Loucy (cell line): Measurements from ENCODE around the gene TTC7B.

ENCODE experiments used
- H2AFZ ChIP-seq: fragments of 200-600 bp; sonication (generic); 2 replicates; pipeline ENCODE4 v1.6.0; 2016; ENCODE audit warnings: antibody characterized with exemption, mild to moderate bottlenecking, low read length, moderate library complexity
- H3F3A ChIP-seq: fragments of 200-600 bp; 2 replicates; pipeline ENCODE4 v1.6.0; 2016; ENCODE audit warnings: antibody characterized with exemption, low read depth, mild to moderate bottlenecking
- H3K27me3 ChIP-seq: fragments of 200-600 bp; sonication (generic); 2 replicates; pipeline ENCODE4 v1.6.1; 2014; ENCODE audit warnings: low read length, mild to moderate bottlenecking; ENCODE audit not compliant: insufficient read depth, poor library complexity, severe bottlenecking
- H3K36me3 ChIP-seq: fragments of 200-600 bp; sonication (generic); 2 replicates; pipeline ENCODE4 v1.6.1; 2016; ENCODE audit warnings: low read length; ENCODE audit not compliant: insufficient read depth
- H3K4me1 ChIP-seq: fragments of 200-600 bp; sonication (generic); 2 replicates; pipeline ENCODE4 v1.5.1; 2014; ENCODE audit warnings: low read length, mild to moderate bottlenecking; ENCODE audit not compliant: insufficient read depth, poor library complexity, severe bottlenecking
- H3K4me2 ChIP-seq: fragments of 200-600 bp; sonication (generic); 2 replicates; pipeline ENCODE4 v1.6.0; 2014; ENCODE audit warnings: antibody characterized with exemption, low read length, low read depth, mild to moderate bottlenecking; ENCODE audit not compliant: poor library complexity, severe bottlenecking
- H3K4me3 ChIP-seq: fragments of 200-600 bp; sonication (generic); 2 replicates; pipeline ENCODE4 v1.5.1; 2014; ENCODE audit warnings: low read length, mild to moderate bottlenecking, mixed read lengths; ENCODE audit not compliant: poor library complexity, severe bottlenecking
- H3K79me2 ChIP-seq: fragments of 200-600 bp; sonication (generic); 2 replicates; pipeline ENCODE4 v1.6.1; 2014; ENCODE audit warnings: low read length; ENCODE audit not compliant: insufficient read depth
- H3K9ac ChIP-seq: fragments of 200-600 bp; sonication (generic); 2 replicates; pipeline ENCODE4 v1.6.0; 2014; ENCODE audit warnings: mild to moderate bottlenecking, low read depth, low read length, moderate library complexity; ENCODE audit not compliant: poor library complexity, severe bottlenecking
- H3K9me2 ChIP-seq: fragments of 200-600 bp; sonication (generic); replicated peaks from 2 replicates; pipeline ENCODE4 v1.6.1; 2016; ENCODE audit warnings: low read depth, low read length, mixed read lengths
- H3K9me3 ChIP-seq: fragments of 200-600 bp; sonication (generic); 2 replicates; pipeline ENCODE4 v1.6.1; 2014; ENCODE audit warnings: mild to moderate bottlenecking, antibody characterized with exemption, low read length, low read depth; ENCODE audit not compliant: insufficient read depth
- H4K20me1 ChIP-seq: fragments of 200-600 bp; sonication (generic); 2 replicates; pipeline ENCODE4 v1.6.0; 2014; ENCODE audit warnings: antibody characterized with exemption, low read length, mild to moderate bottlenecking; ENCODE audit not compliant: insufficient read depth, poor library complexity, severe bottlenecking
- EZH2phosphoT487 ChIP-seq: fragments of 200-600 bp; IDR thresholded peaks from 2 replicates; pipeline ENCODE4 v1.6.1; 2018; ENCODE audit warnings: antibody characterized with exemption, mild to moderate bottlenecking, moderate library complexity, borderline replicate concordance
- TF ChIP-seq, protein P1 (sequence below): fragments of 200-600 bp; sonication (generic); conservative IDR thresholded peaks from 2 replicates; pipeline ENCODE4 v1.5.1; 2014; ENCODE audit warnings: mild to moderate bottlenecking, antibody characterized with exemption, low read length

TTC7B gene

DNA sequence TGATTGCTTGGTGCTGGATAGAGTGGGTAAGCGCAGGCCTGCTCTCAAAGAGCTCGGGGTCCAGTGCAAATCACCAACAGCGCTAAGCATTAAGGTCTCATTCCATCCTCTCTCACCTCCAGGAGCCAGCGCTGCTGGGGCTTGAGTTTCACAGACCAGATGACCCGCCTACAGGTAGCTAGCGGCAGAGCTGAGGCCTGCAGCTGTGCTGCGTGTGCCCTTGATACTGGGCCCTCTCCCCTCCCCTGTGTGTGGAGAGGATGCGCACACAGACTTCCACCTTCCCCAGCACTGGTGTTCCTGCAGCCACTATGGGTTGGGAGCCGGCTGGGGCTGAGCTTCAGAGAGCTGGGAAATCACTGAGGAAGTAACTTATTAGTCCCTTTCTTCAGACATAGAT lies 269.5 kb downstream of the TTC7B start:
- no peaks in the 10 kb centered on the region for H3F3A ChIP-seq
- no peaks in the 10 kb centered on the region for H3K27me3 ChIP-seq
- H4K20me1 ChIP-seq, result no peaks in the 10 kb centered on the region
- no peaks in the 10 kb centered on the region for H3K9me2 ChIP-seq
- no peaks in the 10 kb centered on the region for H3K9me3 ChIP-seq
- H3K9ac ChIP-seq, result no peak overlapping the region
- H3K4me3 ChIP-seq, result no peak overlapping the region
- TF ChIP-seq, protein P1, sequence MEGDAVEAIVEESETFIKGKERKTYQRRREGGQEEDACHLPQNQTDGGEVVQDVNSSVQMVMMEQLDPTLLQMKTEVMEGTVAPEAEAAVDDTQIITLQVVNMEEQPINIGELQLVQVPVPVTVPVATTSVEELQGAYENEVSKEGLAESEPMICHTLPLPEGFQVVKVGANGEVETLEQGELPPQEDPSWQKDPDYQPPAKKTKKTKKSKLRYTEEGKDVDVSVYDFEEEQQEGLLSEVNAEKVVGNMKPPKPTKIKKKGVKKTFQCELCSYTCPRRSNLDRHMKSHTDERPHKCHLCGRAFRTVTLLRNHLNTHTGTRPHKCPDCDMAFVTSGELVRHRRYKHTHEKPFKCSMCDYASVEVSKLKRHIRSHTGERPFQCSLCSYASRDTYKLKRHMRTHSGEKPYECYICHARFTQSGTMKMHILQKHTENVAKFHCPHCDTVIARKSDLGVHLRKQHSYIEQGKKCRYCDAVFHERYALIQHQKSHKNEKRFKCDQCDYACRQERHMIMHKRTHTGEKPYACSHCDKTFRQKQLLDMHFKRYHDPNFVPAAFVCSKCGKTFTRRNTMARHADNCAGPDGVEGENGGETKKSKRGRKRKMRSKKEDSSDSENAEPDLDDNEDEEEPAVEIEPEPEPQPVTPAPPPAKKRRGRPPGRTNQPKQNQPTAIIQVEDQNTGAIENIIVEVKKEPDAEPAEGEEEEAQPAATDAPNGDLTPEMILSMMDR, result no peak
- no peak for TF ChIP-seq EZH2phosphoT487
- H3K36me3 ChIP-seq, result no peaks in the 10 kb centered on the region
- no peaks in the 10 kb centered on the region for H3K79me2 ChIP-seq
- no peak overlapping the region for H3K4me2 ChIP-seq
- H2AFZ ChIP-seq, result no peak overlapping the region
- no peaks in the 10 kb centered on the region for H3K4me1 ChIP-seq

DNA sequence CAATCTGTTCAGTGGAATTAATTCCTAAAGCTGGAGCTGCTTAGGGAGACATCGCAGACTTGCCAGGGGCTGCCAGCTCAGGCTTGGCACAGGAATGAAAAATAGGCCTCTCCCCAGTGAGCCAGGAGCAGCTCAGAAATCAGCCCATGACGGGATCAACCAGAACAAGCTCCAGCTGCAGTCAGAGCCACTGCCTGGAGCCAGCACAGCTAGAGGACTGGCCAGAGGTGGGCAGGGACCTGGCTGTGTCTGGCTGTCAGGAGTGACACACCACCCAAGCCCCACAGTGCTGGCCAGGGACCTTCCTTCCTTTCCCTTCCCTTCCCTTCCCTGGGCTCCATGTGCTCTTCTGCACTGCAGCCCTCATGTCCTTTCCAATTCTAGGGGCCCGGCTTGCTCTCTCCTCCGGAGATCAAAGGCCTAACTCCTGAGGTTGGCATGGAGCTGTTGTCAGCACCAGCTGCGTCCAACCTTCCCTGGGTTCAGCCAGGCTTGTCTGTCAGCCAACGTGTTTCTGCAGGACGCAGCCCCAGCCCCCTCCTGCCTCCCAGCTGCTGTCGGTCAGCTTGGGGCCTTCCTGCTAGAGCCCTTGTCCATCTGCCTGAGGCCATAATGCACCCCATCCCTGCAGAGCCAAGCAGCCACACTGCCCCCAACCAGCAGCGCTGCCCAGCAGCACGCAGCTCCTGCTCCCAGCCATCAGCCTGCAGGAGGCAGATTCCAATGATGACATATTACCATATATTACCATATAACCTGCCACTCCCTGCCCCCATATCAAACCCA lies 270.1 kb downstream of the TTC7B start:
- Histone ChIP-seq H3K4me1 (no peaks in the 10 kb centered on the region), H3K4me2 (no peak overlapping the region), H3F3A (no peaks in the 10 kb centered on the region), H2AFZ (no peak overlapping the region), H3K27me3 (no peaks in the 10 kb centered on the region), H3K9me3 (no peaks in the 10 kb centered on the region), H3K4me3 (no peak overlapping the region), H3K9me2 (no peaks in the 10 kb centered on the region), H3K36me3 (no peaks in the 10 kb centered on the region), H3K9ac (no peak overlapping the region), H4K20me1 (no peaks in the 10 kb centered on the region), H3K79me2 (no peaks in the 10 kb centered on the region)
- TF ChIP-seq, protein P1, result no peak
- no peak for TF ChIP-seq EZH2phosphoT487

DNA sequence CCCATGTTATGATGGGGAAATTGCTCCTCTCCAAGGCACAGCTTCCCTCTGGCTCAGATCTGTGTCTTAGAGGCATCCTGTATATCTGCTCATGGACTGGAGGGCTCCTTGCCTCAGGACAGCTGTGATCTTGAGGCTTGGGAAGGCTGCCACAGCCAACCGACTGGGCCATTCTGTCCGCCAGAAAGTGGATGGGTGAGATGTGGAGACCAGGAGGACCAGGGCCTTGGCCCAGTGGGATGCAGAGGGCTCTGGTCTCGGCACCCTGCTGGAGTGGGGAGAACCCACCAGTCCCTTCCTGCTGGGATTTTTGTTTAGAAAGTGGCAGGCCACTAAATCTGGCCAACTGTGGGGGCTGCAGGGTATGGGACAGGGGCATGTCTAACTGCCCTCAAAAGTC lies 270.8 kb downstream of the TTC7B start:
- Histone ChIP-seq H3K9ac (no peak overlapping the region), H4K20me1 (no peaks in the 10 kb centered on the region), H3K9me3 (no peaks in the 10 kb centered on the region), H3F3A (no peaks in the 10 kb centered on the region), H2AFZ (no peak overlapping the region), H3K4me1 (no peaks in the 10 kb centered on the region), H3K79me2 (no peaks in the 10 kb centered on the region), H3K9me2 (no peaks in the 10 kb centered on the region), H3K36me3 (no peaks in the 10 kb centered on the region; the same call in 1 of the 2 replicates), H3K4me2 (no peak overlapping the region), H3K4me3 (no peak overlapping the region), H3K27me3 (no peaks in the 10 kb centered on the region)
- TF ChIP-seq, protein P1, result no peak
- TF ChIP-seq EZH2phosphoT487, result no peak
